Endodermal cell (in vitro differentiated cells): ENCODE results near the gene PMS1. TPM values are rescaled to one million over a fixed set of nuclear protein-coding genes. Genes with fewer than 3 reads are reported as not detected.

Experiments used
- DNase-seq: peaks from one replicate; pipeline ENCODE4 v3.0.0-alpha.2; 2017
- H3K27ac ChIP-seq: 2 replicates; pipeline ENCODE4 v1.5.1; 2013; ENCODE audit warnings: mild to moderate bottlenecking, low read depth, low read length, moderate library complexity
- H3K27me3 ChIP-seq: 2 replicates; pipeline ENCODE4 v1.6.1; 2013; ENCODE audit warnings: mild to moderate bottlenecking, low read length, moderate library complexity; ENCODE audit not compliant: insufficient read depth, control insufficient read depth, poor library complexity, severe bottlenecking
- H3K36me3 ChIP-seq: 2 replicates; pipeline ENCODE4 v1.7.0; 2013; ENCODE audit warnings: mild to moderate bottlenecking, low read length, moderate library complexity; ENCODE audit not compliant: control insufficient read depth, insufficient read depth
- H3K4me1 ChIP-seq: one replicate; pipeline ENCODE4 v1.7.0; 2013; ENCODE audit warnings: low read length; ENCODE audit not compliant: control insufficient read depth, insufficient read depth
- H3K4me3 ChIP-seq: 2 replicates; pipeline ENCODE4 v1.5.1; 2013; ENCODE audit warnings: mild to moderate bottlenecking, low read length, moderate library complexity
- H3K9ac ChIP-seq: 2 replicates; pipeline ENCODE4 v1.6.1; 2013; ENCODE audit warnings: mild to moderate bottlenecking, low read length, moderate library complexity; ENCODE audit not compliant: poor library complexity, severe bottlenecking; ENCODE audit errors: extremely low read depth
- H3K9me3 ChIP-seq: 2 replicates; pipeline ENCODE4 v1.6.1; 2013; ENCODE audit warnings: mild to moderate bottlenecking, low read length, moderate library complexity; ENCODE audit not compliant: control insufficient read depth
- H3K27ac Mint-ChIP-seq: 2 replicates; pipeline ENCODE4 v1.8.0; 2020; ENCODE audit warnings: mixed read lengths
- H3K27me3 Mint-ChIP-seq: 2 replicates; pipeline ENCODE4 v1.8.0; 2021; ENCODE audit warnings: mild to moderate bottlenecking, mixed read lengths; ENCODE audit not compliant: insufficient read depth
- H3K36me3 Mint-ChIP-seq: 2 replicates; pipeline ENCODE4 v1.8.0; 2020; ENCODE audit warnings: low read depth, mixed read lengths
- H3K4me1 Mint-ChIP-seq: 2 replicates; pipeline ENCODE4 v1.8.0; 2020; ENCODE audit warnings: mixed read lengths
- H3K4me3 Mint-ChIP-seq: 2 replicates; pipeline ENCODE4 v1.8.0; 2020; ENCODE audit warnings: mild to moderate bottlenecking, moderate library complexity, mixed read lengths
- H3K9me3 Mint-ChIP-seq: 2 replicates; pipeline ENCODE4 v1.8.0; 2020; ENCODE audit warnings: mild to moderate bottlenecking, mixed read lengths
- WGBS, 2 experiments: methylation state at CpG; one replicate each; pipeline versions ENCODE4 v1.1.5 to v1.1.7; 2013; ENCODE audit warnings: missing lambda C conversion rate in 2 of 2, mixed read lengths in 1 of 2; ENCODE audit not compliant: insufficient coverage in 1 of 2, insufficient read length in 1 of 2; 5-methylcytosine and 5-hydroxymethylcytosine counted together
- total RNA-seq, 2 donors: library from RNA; stranded (reverse); fragmentation: NEBNext Ultra II Directional in 1 of 2; extraction: Animal tissue kit (Norgen Biotek cat#: 25700) in 1 of 2; gene quantifications; 2 replicates in 1 of 2; 3 replicates in 1 of 2; pipeline ENCODE4 v1.2.1, GENCODE V29; 2021
- TF ChIP-seq, protein P1 (sequence below): fragments of 200-600 bp; sonication (generic); conservative IDR thresholded peaks from 2 replicates; pipeline ENCODE4 v1.5.0; 2021; ENCODE audit warnings: antibody characterized with exemption, mild to moderate bottlenecking

Gene PMS1
- total RNA-seq, 2 donors from 2014 or later, result 51.9 to 61.5 TPM

DNA sequence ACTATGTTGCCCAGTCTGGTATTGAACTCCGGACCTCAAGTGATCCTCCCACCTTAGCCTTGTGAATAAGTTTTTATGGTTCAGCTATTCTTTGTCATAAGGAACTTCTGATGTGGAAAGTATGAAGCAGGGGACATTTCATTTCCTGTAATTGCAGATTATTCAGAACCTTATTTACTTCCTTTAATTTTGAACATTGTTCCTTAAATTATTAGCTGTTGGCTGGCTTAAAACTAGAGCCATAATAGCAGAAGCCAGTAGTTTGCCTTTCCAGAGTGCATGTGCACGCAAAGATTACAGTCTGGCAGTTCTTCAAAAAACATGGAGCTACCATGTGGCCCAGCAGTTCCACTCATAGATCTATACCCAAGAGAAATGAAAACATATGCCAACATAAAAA is 53.1 kb downstream of the PMS1 start:
- WGBS, 2 experiments, result 80 to 95% methylated on average over 2 of the region's 2 CpGs
- no peak overlapping the region for H3K4me3 ChIP-seq
- TF ChIP-seq, protein P1, sequence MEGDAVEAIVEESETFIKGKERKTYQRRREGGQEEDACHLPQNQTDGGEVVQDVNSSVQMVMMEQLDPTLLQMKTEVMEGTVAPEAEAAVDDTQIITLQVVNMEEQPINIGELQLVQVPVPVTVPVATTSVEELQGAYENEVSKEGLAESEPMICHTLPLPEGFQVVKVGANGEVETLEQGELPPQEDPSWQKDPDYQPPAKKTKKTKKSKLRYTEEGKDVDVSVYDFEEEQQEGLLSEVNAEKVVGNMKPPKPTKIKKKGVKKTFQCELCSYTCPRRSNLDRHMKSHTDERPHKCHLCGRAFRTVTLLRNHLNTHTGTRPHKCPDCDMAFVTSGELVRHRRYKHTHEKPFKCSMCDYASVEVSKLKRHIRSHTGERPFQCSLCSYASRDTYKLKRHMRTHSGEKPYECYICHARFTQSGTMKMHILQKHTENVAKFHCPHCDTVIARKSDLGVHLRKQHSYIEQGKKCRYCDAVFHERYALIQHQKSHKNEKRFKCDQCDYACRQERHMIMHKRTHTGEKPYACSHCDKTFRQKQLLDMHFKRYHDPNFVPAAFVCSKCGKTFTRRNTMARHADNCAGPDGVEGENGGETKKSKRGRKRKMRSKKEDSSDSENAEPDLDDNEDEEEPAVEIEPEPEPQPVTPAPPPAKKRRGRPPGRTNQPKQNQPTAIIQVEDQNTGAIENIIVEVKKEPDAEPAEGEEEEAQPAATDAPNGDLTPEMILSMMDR, result no peak
- no peak overlapping the region for H3K9ac ChIP-seq
- Mint-ChIP-seq H3K36me3 (peaks cover 10% of the 10 kb centered on the region), H3K27me3 (no peaks in the 10 kb centered on the region), H3K4me3 (no peak overlapping the region), H3K27ac (no peak overlapping the region), H3K9me3 (no peaks in the 10 kb centered on the region), H3K4me1 (peaks cover 24% of the 10 kb centered on the region)
- no peak for DNase-seq
- H3K27me3 ChIP-seq, result no peaks in the 10 kb centered on the region
- no peaks in the 10 kb centered on the region for H3K4me1 ChIP-seq
- no peaks in the 10 kb centered on the region for H3K9me3 ChIP-seq
- peaks cover 10% of the 10 kb centered on the region for H3K36me3 ChIP-seq
- no peak overlapping the region for H3K27ac ChIP-seq

DNA sequence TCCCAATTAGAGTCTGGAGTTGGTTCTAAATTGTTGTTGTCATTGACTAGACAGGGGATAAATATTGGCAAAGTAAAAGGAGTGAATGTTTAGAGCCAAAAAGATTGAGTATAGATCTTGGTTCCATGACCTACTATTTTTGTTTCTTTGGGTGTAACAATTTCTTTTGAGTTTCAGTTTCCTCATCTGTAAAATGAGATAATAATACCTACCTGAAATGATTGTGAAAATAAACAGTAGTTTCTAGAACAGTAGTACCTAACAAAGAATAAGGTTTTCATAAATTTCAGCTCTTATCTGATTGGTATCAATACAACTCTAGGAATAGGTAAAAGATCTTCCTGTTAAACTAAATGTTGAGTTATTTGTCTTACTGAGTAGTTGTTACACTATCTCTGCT is 56.8 kb downstream of the PMS1 start:
- Mint-ChIP-seq H3K4me3 (no peak overlapping the region), H3K27me3 (no peaks in the 10 kb centered on the region), H3K4me1 (peaks cover 33% of the 10 kb centered on the region), H3K27ac (no peak overlapping the region), H3K9me3 (no peaks in the 10 kb centered on the region), H3K36me3 (peaks cover 16% of the 10 kb centered on the region)
- Histone ChIP-seq H3K9ac (no peak overlapping the region), H3K27ac (no peak overlapping the region), H3K27me3 (no peaks in the 10 kb centered on the region), H3K4me3 (no peak overlapping the region), H3K4me1 (no peaks in the 10 kb centered on the region), H3K36me3 (peaks cover 22% of the 10 kb centered on the region), H3K9me3 (no peaks in the 10 kb centered on the region)
- TF ChIP-seq, protein P1, result no peak
- DNase-seq, result no peak

DNA sequence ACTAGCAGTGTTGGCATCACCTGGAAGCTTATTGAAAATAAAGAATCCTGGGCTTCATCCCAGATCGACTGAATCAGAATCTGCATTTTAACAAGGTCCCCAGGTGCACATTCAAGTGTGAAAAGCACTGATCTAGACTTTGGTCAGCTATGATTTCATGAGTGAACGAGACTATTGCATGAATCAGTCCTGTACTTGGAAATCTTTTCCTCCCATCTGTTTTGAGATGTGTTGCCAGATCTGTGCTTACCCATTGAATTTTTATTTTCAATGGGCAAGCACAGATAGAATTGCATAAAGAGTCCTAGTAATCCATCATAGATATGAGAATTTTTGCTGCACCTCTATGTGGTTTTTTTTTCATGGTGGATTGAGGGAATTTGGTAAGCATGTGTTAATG is 64.0 kb downstream of the PMS1 start:
- Histone ChIP-seq H3K4me1 (peaks cover 2% of the 10 kb centered on the region), H3K27ac (no peak overlapping the region), H3K9ac (no peak overlapping the region), H3K9me3 (no peaks in the 10 kb centered on the region), H3K4me3 (no peak overlapping the region), H3K36me3 (peaks cover 58% of the 10 kb centered on the region), H3K27me3 (no peaks in the 10 kb centered on the region)
- H3K36me3 Mint-ChIP-seq, result peaks cover 28% of the 10 kb centered on the region
- no peaks in the 10 kb centered on the region for H3K27me3 Mint-ChIP-seq
- no peak overlapping the region for H3K27ac Mint-ChIP-seq
- no peak overlapping the region for H3K4me3 Mint-ChIP-seq
- H3K4me1 Mint-ChIP-seq, result peaks cover 21% of the 10 kb centered on the region
- no peaks in the 10 kb centered on the region for H3K9me3 Mint-ChIP-seq
- 94 to 95% methylated on average over 2 of the region's 2 CpGs for WGBS, 2 experiments
- DNase-seq, result no peak
- TF ChIP-seq, protein P1, result no peak
